ENCODE data around the gene PVALEF. TPM values are rescaled to one million over a fixed set of nuclear protein-coding genes. Genes with fewer than 3 reads are reported as not detected.

Gene PVALEF
- total RNA-seq, 4 donors from 2014 or later = not detected

DNA sequence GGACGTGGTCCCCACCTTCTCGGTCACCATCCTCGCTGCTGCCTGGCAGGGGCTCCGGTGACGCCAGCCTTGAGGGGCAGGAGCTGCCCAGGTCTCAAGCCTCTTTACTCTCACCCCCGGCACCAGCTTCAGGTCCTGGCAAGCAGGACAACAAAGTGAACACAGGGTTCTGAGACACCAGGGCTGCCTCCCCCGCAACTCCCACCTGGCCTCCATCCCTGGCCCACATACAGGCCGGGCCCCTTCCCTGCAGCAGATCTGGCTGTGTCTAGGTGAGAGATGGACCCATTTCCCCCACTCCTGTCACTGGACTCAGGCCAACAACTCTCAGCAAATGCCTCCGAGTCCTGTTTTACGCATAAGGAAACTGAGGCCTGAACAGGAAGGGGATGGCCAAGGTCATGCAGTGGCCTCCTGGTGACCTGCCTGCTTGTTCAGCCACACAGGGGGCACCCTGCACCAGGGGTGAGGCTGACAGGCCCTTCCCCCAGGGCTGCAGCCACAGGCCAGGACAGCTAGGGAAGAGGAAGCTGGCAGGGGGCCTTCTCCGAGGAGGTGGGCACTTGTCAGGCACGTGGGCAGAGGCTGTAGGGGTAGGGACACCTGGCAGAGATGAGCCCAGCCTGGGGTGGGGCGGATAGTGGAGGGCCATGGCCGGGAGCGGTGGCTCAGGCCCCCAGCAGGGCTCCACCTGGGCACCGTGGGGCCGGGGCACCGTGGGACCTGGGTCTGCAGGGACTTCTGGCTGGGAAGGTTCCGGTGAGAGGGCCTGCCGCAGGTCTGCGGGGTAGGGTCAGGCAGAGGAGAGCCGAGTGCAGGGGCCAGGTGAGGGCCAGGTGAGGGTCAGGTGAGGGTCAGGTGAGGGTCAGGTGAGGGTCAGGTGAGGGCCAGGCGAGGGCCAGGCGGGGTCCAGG, 46.7 kb upstream of the PVALEF start:
- no peak for TF ChIP-seq POLR2AphosphoS5 (IDR thresholded peaks at IDR 0.05)
- Histone ChIP-seq H3K27ac (replicated peaks in 1 of 4) (peak overlapping the region in 1 of 4 donors; percentile 64), H3K9me3 (no peaks in the 10 kb centered on the region), H3K4me1 (peaks cover 10 to 43% (median 23%) of the 10 kb centered on the region in 4 donors), H3K27me3 (peaks cover 0 to 18% (median 0%) of the 10 kb centered on the region in 4 donors), H3K4me3 (peak overlapping the region in 3 of 4 donors; percentile 40 to 57 (median 50)), H3K36me3 (peaks cover 0 to 52% (median 23%) of the 10 kb centered on the region in 4 donors)
- intact Hi-C loops (cut with DNase I) = no loop called here
- DNase-seq (ENCODE audit: extremely low spot score) = no peak
- 59% methylated on average over 8 of the region's 24 CpGs for WGBS

DNA sequence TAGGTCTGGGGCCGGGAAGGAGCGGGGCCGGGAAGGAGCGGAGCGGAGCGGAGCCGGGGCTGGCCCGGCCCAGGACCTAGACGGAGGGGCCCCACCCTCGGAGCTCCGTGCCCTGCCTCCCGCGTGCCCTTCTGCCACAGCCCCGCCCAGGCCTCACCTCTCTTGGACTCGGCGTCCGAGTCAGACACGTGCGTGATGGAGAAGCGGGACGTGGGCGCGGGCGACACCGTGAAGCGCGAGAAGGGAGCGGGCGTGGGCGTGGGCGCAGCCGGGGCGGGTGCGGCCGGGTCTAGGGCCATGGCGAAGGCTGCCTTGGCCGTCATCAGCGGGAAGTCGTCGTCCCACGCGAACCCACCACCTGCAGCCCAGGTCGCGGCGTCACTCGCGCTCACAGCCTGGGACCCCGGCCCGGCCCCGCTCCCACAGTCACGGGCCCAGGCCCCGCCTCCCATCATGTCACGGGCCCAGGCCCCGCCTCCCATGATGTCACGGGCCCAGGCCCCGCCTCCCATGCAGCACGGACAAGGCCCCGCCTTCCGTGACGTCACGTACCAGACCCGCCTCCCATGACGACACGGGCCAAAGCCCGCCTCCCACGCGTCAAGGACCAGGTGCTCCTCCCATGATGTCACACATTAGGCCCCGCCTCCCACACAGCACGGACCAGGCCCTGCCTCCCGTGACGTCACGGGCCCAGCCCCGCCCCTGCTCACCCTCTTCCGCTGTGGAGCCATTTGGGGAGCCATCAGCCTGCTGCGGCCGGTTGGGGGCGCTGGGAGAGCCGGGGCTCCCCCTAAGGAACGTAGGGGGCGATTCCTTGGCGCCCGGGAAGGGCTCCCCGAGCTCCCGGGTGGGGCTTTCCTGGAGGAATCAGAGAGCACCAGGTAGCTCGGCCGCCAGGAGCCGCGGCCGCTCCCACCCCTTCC, 45.8 kb upstream of the PVALEF start:
- TF ChIP-seq POLR2A (IDR thresholded peaks at IDR 0.05; ENCODE audit: low read depth) = no peak
- peak in 1 of 3 experiments; percentile 8 for TF ChIP-seq CTCF (IDR thresholded peaks at IDR 0.05)
- no peak for TF ChIP-seq EP300 (IDR thresholded peaks at IDR 0.05)
- TF ChIP-seq POLR2AphosphoS5 (IDR thresholded peaks at IDR 0.05) = peak; percentile 13 to 29
- Histone ChIP-seq H3K4me1 (peaks cover 10 to 43% (median 23%) of the 10 kb centered on the region in 4 donors), H3K27ac (replicated peaks in 1 of 4) (peak overlapping the region; percentile 64 to 72 (median 65)), H3K9me3 (no peaks in the 10 kb centered on the region), H3K36me3 (peaks cover 0 to 49% (median 22%) of the 10 kb centered on the region in 4 donors), H3K4me3 (peak overlapping the region; percentile 40 to 57 (median 52)), H3K27me3 (peaks cover 0 to 18% (median 0%) of the 10 kb centered on the region in 4 donors)
- intact Hi-C loops (cut with DNase I) = no loop called here
- 10% methylated on average over 2 of the region's 89 CpGs for WGBS
- DNase-seq (ENCODE audit: extremely low spot score) = peak; percentile 93

- TF ChIP-seq EP300 (IDR thresholded peaks at IDR 0.05) = no peak
- no peak for TF ChIP-seq POLR2A (IDR thresholded peaks at IDR 0.05; ENCODE audit: low read depth)
- no peak for TF ChIP-seq CTCF (IDR thresholded peaks at IDR 0.05)
- TF ChIP-seq POLR2AphosphoS5 (IDR thresholded peaks at IDR 0.05) = no peak
- 76% methylated on average over 26 of the region's 33 CpGs for WGBS
- peaks cover 10 to 43% (median 23%) of the 10 kb centered on the region in 4 donors for H3K4me1 ChIP-seq
- H3K36me3 ChIP-seq = peaks cover 0 to 46% (median 20%) of the 10 kb centered on the region in 4 donors
- H3K27me3 ChIP-seq = peaks cover 0 to 18% (median 0%) of the 10 kb centered on the region in 4 donors
- peak overlapping the region; percentile 64 to 72 (median 65) for H3K27ac ChIP-seq (replicated peaks in 1 of 4)
- DNase-seq (ENCODE audit: extremely low spot score) = no peak
- H3K4me3 ChIP-seq = peak overlapping the region in 3 of 4 donors; percentile 40 to 57 (median 50)
- no peaks in the 10 kb centered on the region for H3K9me3 ChIP-seq
- intact Hi-C loops (cut with DNase I) = no loop called here
These were observed 45.2 kb upstream of the PVALEF start for GRCh38 chr17:81120149-81120484.

GRCh38 chr17:81120695-81121621, 44.3 kb upstream of the PVALEF start:
- H3K9me3 ChIP-seq = no peaks in the 10 kb centered on the region
- no peak for DNase-seq (ENCODE audit: extremely low spot score)
- H3K4me3 ChIP-seq = no peak overlapping the region
- TF ChIP-seq EP300 (IDR thresholded peaks at IDR 0.05) (no peak), POLR2AphosphoS5 (IDR thresholded peaks at IDR 0.05) (no peak), CTCF (IDR thresholded peaks at IDR 0.05) (no peak), POLR2A (IDR thresholded peaks at IDR 0.05; ENCODE audit: low read depth) (no peak)
- WGBS = 95% methylated on average over 12 of the region's 45 CpGs
- intact Hi-C loops (cut with DNase I) = no loop called here
- peaks cover 0 to 18% (median 0%) of the 10 kb centered on the region in 4 donors for H3K27me3 ChIP-seq
- H3K36me3 ChIP-seq = peaks cover 0 to 38% (median 16%) of the 10 kb centered on the region in 4 donors
- H3K4me1 ChIP-seq = peaks cover 10 to 43% (median 23%) of the 10 kb centered on the region in 4 donors
- H3K27ac ChIP-seq (replicated peaks in 1 of 4) = peak overlapping the region in 3 of 4 donors; percentile 64 to 72 (median 65)

Measured in esophagus muscularis mucosa (tissue), 4 donors.